NCI-H748 treated with DMSO at 0.1 percent for 48 hours (cell line): ENCODE measurements around the gene GOLGA6L26.
"Not testable (repeated sequence)": the region's sequence is repeated elsewhere in the genome, so short reads cannot be mapped to it uniquely, and the experiment has no call there.

Source experiments
- DNase-seq: peaks from one replicate; lab custom pipeline; 2025; lab: John Stamatoyannopoulos, UW

Gene GOLGA6L26, protein sequence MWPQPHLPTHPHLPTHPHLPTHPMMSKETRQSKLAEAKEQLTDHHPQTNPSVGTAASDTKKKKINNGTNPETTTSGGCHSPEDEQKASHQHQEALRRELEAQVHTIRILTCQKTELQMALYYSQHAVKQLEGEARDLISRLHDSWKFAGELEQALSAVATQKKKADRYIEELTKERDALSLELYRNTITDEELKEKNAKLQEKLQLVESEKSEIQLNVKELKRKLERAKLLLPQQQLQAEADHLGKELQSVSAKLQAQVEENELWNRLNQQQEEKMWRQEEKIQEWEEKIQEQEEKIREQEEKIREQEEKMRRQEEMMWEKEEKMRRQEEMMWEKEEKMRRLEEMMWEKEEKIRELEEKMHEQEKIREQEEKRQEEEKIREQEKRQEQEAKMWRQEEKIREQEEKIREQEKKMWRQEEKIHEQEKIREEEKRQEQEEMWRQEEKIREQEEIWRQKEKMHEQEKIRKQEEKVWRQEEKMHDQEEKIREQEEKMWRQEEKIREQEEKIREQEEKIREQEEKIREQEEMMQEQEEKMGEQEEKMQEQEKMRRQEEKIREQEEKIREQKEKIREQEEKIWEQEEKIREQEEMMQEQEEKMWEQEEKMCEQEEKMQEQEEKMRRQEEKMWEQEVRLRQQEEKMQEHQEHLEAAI

DNA sequence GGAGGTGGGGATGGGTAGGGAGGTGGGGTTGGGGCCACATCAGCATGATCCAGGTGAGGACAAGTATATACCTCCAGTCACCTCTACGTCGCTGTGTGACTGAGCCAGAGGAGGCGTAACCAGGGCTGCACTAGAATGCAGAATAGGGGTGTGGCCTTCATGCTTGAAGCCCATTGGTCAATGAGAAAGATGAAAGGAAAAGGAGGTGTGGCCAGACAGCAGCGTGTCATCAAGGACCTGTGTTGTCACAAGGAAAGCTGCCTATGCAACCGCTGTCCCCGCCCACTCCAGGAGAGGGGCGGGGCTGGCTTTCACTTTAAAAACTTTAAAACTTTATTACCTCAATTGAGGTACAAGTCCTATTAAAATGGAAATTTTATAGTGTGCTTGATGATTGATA, at the start of gene GOLGA6L26:
Gene GOLGA6L26, minus strand, starts transcription at position 101 of the 400 bp plus-strand sequence. Its CDS starts 61 bp downstream, at position 40.
- not testable (repeated sequence) for DNase-seq

DNA sequence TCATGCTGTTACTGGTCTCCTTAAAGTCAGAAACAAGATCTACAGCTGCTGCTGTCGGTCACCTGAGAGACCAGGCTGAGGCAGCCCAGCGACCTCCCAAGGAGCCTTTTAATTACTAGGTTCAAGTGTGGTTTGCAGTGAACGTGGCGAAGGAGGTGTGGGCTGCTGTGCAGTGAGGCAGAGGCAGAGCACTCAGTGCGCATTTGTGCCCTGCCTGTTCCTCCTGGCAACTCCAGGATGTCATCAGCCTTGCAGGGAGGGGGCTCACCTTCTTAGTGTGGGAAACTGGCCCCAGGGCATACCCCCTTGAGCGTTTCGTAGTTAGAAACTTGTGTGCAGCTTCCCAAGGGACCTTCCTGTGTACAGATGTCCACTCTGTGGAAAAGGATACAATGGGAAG, 47.2 kb upstream of the GOLGA6L26 start:
- not testable (repeated sequence) for DNase-seq

DNA sequence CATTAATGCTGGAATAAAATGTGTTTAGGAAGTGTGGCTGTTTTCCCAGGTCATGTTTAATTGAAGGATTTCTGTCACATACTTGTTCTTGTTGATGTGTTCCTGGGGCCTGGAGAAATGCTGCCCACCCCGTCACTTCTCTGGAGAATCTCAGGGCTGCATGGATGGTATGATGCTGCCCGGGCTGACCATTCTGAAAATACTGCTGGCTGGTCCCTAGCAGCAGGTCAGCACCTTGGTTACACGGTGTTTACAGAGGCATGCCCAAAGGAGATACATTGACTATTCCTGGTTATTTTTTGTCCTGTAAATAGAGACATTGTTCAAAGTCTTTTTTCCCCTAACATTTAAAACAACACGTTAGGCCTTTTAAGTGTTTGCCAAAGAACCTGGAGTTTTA, 46.7 kb upstream of the GOLGA6L26 start:
- not testable (repeated sequence) for DNase-seq

DNA sequence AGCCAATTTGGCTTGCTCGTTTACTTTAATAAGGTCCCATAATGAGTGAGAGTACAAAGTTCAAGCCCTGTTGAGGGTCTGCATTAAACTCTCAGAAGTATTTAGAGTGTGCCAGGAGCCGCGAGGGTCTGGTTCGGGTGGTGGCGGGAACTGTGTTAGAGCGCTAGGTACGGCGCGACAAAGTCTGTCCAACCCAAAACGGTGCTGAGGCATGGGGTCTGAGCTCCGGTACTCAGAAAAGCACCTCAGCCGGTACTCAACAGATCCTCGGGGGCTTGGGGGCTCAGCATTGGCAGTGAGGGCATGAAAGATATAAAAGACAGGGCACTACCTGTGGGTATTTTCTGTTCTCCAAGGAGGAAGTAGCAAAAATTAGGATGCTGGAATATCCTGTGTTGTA, 45.0 kb upstream of the GOLGA6L26 start:
- not testable (repeated sequence) for DNase-seq

DNA sequence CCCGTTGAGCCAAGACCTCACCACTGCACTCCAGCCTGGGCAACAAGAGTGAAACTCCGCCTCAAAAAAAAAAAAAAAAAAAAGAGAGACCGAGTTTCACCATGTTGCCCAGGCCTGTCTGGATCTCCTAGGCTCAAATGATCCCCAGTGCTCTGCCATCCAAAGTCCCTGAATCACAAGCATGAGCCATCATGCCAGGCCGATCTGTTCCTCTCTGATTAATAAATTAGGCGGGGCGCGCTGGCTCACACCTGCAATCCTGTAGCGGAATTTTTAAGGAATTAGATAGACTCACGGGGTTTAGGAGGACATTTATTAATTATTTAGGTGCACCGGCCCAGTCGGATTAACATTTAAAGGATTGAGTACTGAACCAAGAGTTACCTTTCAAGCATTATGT, 40.2 kb upstream of the GOLGA6L26 start:
- not testable (repeated sequence) for DNase-seq

DNA sequence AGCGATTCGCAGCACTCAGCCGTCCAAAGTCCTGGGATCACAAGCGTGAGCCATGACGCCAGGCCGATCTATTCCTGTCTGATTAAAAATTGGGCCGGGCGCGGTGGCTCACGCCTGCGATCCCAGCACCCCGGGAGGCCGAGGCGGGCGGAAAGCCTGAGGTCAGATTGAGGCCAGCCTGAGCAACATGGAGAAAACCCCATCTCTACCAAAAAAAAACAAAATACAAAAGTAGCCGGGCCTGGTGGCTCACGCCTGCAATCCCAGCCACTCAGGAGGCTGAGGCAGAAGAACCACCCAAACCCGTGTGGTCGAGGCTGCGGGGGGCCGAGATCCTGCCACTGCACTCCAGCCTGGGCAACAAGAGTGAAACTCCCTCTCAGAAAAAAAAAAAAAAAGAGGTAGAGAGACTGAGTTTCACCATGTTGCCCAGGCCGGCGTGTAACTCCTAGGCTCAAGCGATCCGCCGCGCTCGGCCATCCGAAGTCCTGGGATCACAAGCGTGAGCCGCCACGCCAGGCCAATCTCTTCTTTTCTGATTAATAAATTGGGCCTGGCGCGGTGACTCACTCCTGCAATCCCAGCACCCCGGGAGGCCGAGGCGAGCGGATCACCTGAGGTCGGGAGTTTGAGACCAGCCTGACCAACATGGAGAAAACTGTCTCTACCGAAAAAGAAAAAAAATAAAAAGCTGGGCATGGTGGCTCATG, 39.0 kb upstream of the GOLGA6L26 start:
- DNase-seq = not testable (repeated sequence)

DNA sequence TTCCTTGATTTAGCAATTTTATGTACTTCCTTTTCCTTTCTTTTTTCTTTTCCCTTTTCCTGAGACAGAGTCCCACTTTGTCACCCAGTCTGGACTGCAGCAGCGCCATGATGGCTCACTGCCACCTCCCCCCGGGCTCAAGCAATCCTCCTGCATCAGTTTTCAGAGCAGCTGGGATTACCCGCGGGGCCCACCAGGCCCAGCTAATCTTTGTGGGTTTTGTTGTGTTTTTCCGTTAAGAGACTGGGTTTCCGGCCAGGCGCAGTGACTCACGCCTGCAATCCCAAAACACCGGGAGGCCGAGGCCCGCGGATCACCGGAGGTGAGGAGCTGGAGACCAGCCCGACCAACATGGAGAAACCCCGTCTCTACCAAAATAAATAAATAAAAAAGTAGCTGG, 38.3 kb upstream of the GOLGA6L26 start:
- DNase-seq = no peak

DNA sequence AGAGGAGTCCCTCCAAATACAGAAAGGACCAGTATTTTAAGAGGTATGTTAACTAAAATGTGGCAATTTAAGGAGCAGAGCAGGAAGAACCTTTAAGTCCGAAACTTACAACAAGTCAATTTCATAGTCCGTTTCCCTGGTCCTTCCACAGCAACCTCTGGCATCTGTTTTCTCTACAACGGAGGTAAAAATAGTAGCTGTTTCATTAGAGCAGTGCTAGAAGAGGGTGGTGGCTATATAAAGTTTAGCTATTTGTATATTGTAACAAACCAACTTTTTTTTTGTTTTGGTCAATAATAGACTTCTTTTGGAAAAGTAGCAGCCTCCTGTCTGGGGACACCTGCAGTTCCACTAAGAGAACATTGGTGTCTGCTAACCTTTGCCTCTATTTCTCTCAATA, 37.9 kb upstream of the GOLGA6L26 start:
- not testable (repeated sequence) for DNase-seq

DNA sequence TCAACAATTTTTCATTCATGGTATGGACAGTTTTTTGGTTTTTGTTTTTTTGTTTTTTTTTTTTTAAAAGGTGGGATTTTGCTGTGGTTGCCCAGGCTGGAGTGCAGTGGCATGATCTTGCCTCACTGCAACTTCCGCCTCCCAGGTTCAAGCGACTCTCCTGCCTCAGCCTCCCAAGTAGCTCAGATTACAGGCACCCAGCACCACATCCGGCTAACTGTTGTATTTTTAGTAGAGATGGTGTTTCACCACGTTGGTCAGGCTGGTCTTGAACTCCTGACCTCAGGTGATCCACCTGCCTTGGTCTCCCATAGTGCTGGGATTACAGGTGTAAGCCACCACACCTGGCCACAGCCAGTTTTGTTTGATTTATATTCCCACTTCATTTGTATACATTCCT, 37.1 kb upstream of the GOLGA6L26 start:
- not testable (repeated sequence) for DNase-seq

DNA sequence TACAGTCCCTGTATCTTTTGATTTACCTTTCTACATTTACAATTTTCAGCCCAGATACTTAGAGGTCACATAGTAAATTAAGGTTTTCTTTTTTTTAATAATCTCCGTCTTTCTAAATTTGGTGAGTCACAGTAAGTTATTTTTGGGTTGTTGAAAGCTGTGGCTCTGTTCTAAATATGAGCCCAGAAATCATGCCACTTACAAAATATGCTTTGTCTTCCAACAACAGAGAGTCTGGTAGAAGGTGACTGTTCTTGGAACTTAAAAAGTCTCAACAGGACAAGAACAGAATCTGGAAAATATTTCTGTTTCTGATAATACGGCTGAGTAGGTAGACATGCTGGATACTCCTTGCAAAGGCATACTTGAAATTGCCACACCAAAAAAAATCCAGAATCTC, 36.6 kb upstream of the GOLGA6L26 start:
- no peak for DNase-seq

DNA sequence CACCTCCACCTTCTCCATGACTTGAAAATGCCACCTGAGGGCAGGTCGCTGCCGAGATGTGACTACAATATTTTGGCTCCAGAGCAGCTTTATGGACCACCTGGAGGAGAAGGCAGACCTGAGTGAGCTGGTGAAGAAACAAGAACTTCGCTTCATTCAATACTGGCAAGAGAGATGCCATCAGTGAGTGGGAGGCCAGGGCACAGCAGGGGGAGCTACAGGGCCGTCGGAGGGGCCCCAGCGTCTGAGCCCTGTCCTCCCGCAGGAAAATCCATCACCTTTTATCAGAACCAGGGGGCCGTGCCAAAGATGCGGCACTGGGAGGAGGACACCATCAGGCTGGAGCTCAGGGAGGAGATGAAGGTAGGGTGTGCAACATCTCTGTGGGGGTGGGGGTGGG, 30.3 kb upstream of the GOLGA6L26 start:
- not testable (repeated sequence) for DNase-seq

DNA sequence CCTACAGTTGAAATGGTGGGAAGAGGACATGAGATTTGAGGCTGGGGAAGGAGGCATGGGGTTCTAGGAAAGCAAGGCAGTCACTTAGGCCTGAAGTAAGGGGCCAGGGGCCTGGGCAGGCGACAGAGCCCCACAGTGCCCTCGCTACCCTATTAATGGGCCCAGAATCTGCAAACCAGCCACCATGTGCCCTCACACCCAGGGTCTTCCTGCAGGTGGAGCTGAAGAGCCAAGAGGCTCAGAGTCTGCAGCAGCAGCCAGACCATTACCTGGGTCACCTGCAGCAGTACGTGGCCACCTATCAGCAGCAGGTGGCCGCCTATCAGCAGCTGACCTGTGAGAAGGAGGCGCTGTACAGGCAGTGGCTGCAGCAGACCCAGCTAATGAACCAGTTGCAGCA, 28.6 kb upstream of the GOLGA6L26 start:
- DNase-seq = not testable (repeated sequence)

DNA sequence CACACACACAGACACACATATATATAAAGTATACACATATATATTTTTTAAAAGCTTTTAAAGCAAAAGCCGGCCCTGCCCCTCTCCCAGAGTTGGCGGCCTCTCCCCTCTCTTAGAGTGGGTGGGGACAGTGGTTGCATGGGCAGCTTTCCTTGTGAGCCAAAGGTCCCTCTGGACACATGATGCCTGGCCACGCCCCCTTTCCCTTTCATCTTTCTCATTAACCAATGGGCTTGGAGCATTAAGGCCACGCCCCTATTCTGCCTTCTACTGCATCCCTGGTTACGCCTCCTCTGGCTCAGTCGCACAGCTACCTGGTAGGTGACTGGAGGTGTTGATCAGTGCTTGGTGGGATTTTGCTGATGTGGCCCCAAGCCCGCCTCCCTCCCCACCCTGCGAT, 20.5 kb upstream of the GOLGA6L26 start, which contains the start of gene GOLGA8S:
Gene GOLGA8S, plus strand, starts transcription at position 301 of the 400 bp plus-strand sequence. Its CDS starts 62 bp downstream, at position 363.
- DNase-seq = not testable (repeated sequence)

DNA sequence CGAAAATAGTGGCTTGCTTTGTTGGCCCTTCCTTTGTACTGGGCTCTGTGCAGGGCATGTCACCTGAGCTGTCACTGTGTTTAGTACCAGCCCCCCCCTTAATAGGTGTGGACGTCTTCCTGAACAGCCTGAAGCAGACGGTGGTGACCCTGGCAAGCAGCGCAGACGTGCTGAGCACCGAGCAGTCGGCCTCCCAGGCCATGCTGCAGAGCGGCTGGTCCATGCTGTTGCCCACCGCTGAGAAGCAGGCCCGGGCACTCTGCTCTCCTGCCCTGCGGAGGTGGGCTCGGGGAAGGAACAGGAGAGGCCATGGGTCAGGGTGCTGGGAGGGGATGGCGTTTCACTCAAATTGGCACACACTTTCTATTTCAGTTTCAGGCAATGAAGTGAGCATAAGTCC, 22.8 kb downstream of the GOLGA6L26 start:
- not testable (repeated sequence) for DNase-seq

DNA sequence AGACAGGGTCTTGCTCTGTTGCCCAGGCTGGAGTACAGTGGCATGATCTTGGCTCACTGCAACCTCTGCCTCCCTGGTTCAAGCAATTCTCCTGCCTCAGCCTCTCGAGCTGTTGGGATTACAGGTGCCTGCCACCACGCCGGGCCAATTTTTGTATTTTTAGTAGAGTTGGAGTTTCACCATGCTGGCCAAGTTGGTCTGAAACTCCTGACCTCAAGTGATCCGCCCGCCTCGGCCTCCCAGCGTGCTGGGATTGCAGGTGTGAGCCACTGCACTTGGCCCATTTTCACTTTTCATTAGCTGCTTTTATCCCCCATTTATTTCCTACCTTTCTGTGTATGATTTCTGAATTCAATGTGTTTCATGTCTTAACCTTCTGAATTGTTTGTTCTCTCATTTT, 28.1 kb downstream of the GOLGA6L26 start:
- not testable (repeated sequence) for DNase-seq

DNA sequence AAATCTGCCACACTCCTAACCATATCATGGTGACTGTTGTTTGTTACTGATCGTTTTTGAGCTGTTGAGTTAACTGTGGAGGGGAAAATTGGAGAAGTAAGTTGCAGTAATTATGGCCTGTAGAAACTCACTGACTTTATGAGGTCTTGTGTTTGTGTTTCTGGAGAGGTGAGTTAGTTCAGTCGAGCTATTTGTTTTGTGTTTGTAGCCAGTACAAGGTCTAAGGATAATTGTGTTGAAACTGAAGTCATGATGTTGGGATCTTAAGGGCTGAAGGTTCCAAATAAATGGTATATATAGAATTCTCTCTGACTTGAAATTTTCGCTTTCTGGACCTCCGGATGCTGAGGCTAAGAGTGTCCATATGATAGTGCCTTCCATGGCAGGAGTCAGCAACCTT, 29.2 kb downstream of the GOLGA6L26 start:
- not testable (repeated sequence) for DNase-seq

DNA sequence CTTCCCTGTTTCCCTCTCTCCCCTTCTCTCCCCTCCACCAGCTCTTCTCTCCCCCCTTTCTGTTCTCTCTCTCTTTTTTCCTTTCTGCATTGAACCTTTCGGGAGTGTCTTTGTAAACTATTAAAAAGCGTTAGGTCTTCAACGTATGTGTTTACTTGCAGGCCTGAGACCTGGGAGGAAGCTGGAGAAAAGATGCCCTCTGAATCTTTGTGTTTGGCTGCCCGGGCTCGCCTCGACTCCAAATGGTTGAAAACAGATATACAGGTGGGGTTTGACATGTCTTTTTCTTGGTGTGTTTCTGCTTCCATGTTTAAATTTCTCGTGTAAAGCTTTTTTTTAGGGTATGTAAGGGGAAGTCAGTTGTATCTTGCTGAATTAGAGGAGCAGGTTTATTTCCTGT, 29.7 kb downstream of the GOLGA6L26 start:
- not testable (repeated sequence) for DNase-seq

DNA sequence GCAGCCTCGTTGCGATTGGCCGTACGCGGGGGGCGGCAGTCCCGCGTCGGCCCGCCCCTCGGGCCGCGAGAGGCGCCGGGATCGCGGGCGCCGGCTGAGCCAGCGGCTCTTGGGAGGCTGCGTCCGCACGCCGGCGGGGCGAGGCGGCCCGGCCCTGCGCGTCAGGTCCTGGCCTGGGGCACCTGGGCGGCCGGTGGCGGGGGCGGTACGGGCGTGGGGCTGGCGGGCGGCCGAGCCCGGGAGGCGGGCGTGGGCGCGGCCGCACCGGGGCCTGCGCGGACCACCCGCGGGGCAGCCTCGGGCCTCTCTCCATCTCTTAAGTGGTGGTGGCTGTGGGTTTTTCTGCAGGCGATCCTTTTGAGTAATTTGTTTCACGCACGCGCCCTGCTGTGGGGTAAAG, 30.3 kb downstream of the GOLGA6L26 start:
- DNase-seq = not testable (repeated sequence)

DNA sequence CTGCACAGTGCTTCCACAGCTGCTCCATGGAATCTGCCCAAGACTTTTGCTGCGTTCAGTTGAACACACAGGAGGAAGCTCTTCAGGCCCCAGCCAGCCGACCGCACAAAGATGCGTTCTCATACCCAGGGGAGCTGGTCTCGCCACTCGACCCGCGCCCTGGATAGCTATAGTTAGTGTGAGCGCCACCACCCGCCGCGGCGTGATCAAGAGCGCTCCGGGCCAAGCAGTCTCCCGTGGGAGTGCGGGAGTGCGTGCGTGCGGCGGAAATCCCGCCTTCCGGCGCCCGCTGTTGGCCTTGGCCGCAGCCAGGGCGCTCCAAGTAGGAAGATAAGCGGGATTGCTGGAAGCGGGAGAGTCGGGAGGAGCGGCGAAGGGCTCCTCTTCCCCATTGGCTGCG, 30.8 kb downstream of the GOLGA6L26 start:
- not testable (repeated sequence) for DNase-seq
